BE2C (cell line): ENCODE results near the gene NUP35.
"Not testable (repeated sequence)": the region's sequence is repeated elsewhere in the genome, so short reads cannot be mapped to it uniquely, and the experiment has no call there.

ENCODE experiments used
- DNase-seq: peaks from one replicate; pipeline ENCODE4 v3.0.0-alpha.2; 2020
- H3K27me3 ChIP-seq: fragments of 250-450 bp; sonication (Bioruptor Pico); 2 replicates; pipeline ENCODE4 v1.5.1; 2020; ENCODE audit warnings: mild to moderate bottlenecking
- H3K36me3 ChIP-seq: fragments of 250-450 bp; sonication (Bioruptor Pico); 2 replicates; pipeline ENCODE4 v1.5.1; 2020; ENCODE audit warnings: mild to moderate bottlenecking
- H3K4me1 ChIP-seq: fragments of 250-450 bp; sonication (Bioruptor Pico); 2 replicates; pipeline ENCODE4 v1.5.1; 2020
- H3K4me3 ChIP-seq: 2 replicates; pipeline ENCODE4 v1.5.1; 2011; ENCODE audit warnings: low read depth, low read length
- H3K9me3 ChIP-seq: fragments of 250-450 bp; sonication (Bioruptor Pico); 2 replicates; pipeline ENCODE4 v1.5.1; 2020
- TF ChIP-seq, protein P1 (sequence below): IDR thresholded peaks from 2 replicates; pipeline ENCODE4 v1.5.1; 2012; ENCODE audit warnings: mild to moderate bottlenecking, low read depth, low read length

Gene NUP35

DNA sequence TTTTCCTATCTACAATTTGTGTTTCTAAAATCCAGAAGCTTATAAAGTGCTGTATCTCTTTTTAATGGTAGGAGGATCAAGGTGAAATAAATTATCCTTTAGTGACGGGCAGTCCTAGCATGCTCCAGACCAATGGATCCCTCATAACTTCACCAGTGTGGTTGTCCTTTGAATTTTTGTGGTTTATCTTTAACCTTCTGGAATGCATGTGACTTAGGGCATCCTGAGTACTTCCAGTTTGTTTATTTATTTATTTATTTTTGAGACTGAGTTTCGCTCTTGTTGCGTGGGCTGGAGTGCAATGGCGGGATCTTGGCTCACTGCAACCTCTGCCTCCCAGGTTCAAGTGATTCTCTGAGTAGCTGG is 40.4 kb downstream of the NUP35 start:
- TF ChIP-seq, protein P1, sequence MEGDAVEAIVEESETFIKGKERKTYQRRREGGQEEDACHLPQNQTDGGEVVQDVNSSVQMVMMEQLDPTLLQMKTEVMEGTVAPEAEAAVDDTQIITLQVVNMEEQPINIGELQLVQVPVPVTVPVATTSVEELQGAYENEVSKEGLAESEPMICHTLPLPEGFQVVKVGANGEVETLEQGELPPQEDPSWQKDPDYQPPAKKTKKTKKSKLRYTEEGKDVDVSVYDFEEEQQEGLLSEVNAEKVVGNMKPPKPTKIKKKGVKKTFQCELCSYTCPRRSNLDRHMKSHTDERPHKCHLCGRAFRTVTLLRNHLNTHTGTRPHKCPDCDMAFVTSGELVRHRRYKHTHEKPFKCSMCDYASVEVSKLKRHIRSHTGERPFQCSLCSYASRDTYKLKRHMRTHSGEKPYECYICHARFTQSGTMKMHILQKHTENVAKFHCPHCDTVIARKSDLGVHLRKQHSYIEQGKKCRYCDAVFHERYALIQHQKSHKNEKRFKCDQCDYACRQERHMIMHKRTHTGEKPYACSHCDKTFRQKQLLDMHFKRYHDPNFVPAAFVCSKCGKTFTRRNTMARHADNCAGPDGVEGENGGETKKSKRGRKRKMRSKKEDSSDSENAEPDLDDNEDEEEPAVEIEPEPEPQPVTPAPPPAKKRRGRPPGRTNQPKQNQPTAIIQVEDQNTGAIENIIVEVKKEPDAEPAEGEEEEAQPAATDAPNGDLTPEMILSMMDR: no peak
- Histone ChIP-seq H3K4me3 (no peak overlapping the region), H3K36me3 (peaks cover 3% of the 10 kb centered on the region), H3K4me1 (no peaks in the 10 kb centered on the region), H3K9me3 (no peaks in the 10 kb centered on the region), H3K27me3 (no peaks in the 10 kb centered on the region)
- DNase-seq: no peak

DNA sequence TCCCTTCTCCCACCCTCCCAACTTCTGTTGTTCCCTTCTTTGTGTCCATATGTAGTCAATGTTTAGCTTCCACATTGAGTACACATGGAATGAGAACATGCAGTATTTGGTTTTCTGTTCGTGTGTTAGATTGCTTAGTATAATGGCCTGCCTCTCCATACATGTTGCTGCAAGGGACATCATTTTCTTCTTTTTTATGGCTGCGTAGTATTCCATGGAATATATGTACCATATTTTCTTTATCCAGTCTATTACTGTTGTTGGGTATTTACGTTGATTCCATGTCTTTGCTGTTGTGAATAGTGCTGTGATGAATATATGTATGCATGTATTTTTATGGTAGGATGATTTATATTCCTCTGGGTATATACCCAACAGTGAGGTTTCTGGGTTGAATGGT is 42.0 kb downstream of the NUP35 start:
- Histone ChIP-seq H3K27me3 (no peaks in the 10 kb centered on the region), H3K4me3 (no peak overlapping the region), H3K9me3 (no peaks in the 10 kb centered on the region), H3K36me3 (no peaks in the 10 kb centered on the region; the same call in 1 of the 2 replicates), H3K4me1 (no peaks in the 10 kb centered on the region)
- TF ChIP-seq, protein P1: no peak
- DNase-seq: no peak

DNA sequence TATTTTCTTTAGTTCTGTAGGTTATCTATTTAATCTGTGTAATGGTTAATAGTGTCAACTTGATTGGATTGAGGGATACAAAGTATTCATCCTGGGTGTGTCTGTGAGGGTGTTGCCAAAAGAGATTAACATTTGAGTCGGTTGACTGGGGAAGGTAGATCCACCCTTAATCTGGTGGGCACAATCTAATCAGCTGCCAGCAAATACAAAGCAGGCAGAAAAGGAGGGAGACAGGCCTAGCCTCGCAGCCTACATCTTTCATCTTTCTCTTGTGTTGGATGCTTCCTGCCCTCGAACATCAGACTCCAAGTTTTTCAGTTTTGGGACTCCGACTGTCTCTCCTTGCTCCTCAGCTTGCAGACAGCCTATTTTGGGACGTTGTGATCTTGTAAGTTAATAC is 42.7 kb downstream of the NUP35 start:
- not testable (repeated sequence) for H3K36me3 ChIP-seq, H3K27me3 ChIP-seq, H3K9me3 ChIP-seq, H3K4me1 ChIP-seq, DNase-seq, H3K4me3 ChIP-seq

DNA sequence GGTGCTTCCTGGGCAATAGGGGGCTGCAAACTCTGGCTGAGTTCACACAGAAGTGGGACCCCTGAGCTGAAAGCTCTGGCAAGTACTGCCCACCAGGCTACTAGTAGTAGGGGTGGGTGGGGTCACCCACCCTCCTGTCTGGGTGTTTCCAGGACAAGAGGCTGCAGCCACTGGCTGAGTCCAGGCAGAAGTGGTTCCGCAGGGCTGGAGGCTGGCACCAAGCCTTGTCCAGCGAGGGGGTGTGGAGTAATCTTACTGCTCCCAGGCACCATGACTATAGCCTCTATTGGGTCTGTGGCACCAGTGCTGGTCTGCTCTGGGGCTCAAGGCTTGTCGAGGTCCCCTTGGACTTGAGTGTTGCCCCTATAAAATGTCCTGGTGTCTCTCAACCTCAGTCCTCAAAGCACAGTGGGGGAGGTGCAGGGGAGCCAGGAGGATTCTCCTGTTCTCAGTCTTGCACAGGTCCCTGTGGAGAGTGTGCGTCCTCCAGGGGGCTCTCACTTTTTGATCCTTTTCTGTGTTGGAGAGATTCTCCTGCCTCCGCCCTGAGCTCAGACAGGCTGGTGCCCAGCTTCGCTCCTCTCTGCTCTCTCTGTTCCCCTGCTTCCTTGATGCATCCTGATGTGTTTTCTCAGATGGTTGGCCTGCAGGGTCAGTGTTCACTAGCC is 48.1 kb downstream of the NUP35 start:
- Histone ChIP-seq H3K27me3 (no peaks in the 10 kb centered on the region), H3K4me3 (no peak overlapping the region), H3K4me1 (no peaks in the 10 kb centered on the region), H3K9me3 (no peaks in the 10 kb centered on the region), H3K36me3 (no peaks in the 10 kb centered on the region)
- no peak for DNase-seq
- TF ChIP-seq, protein P1: no peak

DNA sequence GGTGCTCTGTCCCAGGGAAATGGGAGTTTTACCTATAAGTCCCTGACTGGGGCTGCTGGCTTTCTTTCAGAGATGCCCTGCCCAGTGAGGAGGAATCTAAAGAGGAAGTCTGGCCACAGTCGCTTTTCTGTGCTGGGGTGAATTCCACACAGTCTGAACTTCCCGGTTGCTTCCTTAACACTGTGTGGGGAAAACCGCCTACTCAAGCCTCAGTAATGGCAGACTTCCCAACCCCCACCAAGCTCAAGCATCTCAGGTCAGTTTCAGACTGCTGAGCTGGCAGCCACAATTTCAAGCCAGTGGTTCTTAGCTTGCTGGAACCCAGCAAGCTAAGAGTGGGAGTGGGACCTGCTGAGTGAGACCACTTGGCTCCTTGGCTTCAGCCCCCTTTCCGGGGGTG is 54.9 kb downstream of the NUP35 start:
- Histone ChIP-seq H3K36me3 (no peaks in the 10 kb centered on the region), H3K9me3 (no peaks in the 10 kb centered on the region), H3K4me3 (no peak overlapping the region), H3K27me3 (no peaks in the 10 kb centered on the region), H3K4me1 (no peaks in the 10 kb centered on the region)
- DNase-seq: no peak
- TF ChIP-seq, protein P1: no peak

DNA sequence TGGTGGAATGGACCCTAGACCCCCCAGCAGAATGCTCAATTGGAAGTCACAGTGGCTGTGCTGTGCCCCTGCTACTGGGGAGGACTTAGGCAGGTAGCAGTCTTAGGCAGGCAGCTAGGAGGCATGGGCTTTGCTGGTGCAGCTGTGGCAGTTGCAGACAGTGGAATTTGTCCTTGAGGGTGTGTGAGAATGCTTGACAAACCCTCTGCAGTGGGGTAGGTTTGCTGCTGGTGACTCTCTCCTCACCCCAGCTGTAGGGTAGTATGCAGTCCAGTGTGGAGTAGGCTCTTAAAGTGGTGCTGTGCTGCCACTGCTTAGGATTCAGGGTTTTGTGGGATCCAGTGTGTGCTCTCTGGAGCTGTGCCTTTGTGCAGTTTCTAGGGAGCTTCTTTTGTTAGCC is 61.3 kb downstream of the NUP35 start:
- TF ChIP-seq, protein P1: no peak
- no peaks in the 10 kb centered on the region; the same call in 1 of the 2 replicates for H3K36me3 ChIP-seq
- no peaks in the 10 kb centered on the region for H3K27me3 ChIP-seq
- DNase-seq: no peak
- H3K4me3 ChIP-seq: no peak overlapping the region
- H3K9me3 ChIP-seq: no peaks in the 10 kb centered on the region
- H3K4me1 ChIP-seq: no peaks in the 10 kb centered on the region
